ENCODE data around the gene GRIN3B.

The GRIN3B gene

DNA sequence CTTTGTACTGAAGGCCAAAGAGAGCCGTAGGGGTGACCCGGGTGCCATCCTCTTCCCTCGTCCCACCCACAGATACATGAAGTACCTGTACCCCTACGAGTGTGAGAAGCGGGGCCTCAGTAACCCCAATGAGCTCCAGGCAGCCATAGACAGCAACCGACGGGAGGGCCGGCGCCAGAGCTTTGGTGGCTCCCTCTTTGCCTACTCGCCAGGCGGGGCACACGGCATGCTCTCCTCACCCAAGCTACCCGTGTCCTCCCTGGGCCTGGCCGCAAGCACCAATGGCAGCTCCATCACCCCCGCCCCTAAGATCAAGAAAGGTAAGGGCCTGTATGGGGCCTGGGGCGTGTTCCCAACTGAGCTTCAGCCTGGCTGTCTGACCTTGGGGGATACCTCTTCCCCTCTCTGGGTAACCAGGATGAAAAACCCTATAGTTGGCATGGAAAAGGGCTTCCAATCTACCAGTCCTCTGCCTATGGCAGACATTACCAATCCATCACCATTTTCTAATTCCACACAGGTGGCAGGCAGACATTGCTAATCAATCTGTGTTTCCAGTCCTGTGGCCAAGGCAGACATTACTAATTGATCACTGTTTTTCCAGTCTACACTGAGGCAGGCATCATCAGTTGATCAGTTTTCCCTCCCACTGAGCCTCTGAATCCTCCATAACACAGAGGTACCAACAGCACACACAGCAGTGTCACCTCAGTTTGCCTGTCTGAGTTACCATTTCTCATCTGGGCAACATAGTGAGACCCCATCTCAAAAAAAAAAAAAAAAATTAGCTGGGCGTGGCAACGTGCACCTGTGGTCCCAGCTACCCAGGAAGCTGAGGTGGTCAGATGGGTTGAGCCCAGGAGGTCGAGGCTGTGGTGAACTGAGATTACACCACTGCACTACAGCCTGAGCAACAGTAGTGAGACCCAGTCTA, 35.2 kb upstream of the GRIN3B start:
- DNase-seq (ENCODE audit: low spot score) (no peak), FAIRE-seq (no peak)

GRCh38 chr19:966485-967088, 33.6 kb upstream of the GRIN3B start:
- DNase-seq (ENCODE audit: low spot score) (no peak), FAIRE-seq (no peak)

- FAIRE-seq = no peak
- no peak for DNase-seq (ENCODE audit: low spot score)
These were observed 29.5 kb upstream of the GRIN3B start for GRCh38 chr19:970695-971094.

- FAIRE-seq (no peak), DNase-seq (ENCODE audit: low spot score) (no peak)
These were observed 28.4 kb upstream of the GRIN3B start for GRCh38 chr19:971795-972194.

DNA sequence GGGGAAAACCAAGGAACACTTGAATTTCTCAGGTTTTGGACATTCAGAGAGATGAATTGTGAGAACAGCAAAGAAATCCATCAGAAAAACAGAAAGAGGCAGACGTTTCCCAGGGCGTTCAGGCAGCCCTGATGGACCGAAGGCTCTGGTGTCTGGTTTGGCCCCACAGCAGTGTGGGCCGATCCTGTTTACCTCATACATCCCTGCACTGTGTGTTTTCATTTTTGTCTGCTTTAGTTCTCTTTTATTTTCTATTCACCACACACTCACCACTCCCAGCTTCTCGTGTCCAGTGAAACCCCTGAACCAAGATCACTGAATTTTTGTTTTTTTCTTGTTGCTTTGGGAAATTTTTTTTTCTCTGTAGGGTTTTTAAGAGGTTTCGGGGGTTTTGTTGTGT, 27.9 kb upstream of the GRIN3B start:
- no peak for FAIRE-seq

DNA sequence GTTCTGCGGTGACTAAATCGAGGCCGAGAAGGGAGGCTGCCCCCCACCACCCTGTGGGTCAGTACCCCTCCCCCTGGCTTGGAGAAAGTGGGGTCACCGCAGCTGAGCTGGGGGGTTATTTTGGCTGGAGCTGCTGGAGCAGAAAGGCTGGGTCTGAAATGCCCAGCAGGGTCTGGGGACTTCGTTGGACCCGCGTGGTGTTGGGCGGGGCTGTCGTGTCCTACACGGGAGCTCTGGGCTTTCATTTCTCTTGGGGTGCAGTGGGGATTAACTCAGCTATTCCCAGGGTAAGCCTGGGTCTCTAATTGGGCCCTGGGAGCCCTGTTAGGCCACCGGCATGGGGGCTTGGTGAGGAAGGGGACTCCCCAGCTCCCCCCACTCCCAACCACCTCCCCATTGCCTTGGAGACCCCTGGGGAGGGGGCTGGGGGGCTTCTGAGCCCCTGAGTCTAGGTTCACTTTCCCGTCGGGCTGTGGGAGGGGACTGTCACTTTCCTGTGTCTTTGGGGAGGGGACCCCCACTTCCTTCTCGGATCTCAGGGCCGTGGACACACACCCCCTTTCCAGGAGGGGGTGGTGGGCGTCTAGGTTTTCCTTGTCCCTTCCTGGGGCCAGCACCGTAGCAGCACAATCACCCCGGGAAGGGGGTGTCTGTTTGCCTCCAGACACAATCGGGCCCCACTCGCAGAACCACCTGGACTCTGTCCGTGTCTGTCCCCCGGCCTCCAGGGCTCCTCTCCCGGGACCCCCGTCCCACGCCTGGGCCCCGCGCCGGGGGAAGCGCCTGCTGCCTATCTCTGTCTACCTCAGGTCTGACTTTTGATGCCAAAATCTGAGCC, 26.3 kb upstream of the GRIN3B start:
- DNase-seq (ENCODE audit: low spot score) (no peak), FAIRE-seq (no peak)

More for the DNA sequence above, 27.9 kb upstream of the GRIN3B start:
- DNase-seq (ENCODE audit: low spot score) = no peak

GRCh38 chr19:974564-975257, 25.5 kb upstream of the GRIN3B start:
- no peak for FAIRE-seq
- DNase-seq (ENCODE audit: low spot score) = no peak

DNA sequence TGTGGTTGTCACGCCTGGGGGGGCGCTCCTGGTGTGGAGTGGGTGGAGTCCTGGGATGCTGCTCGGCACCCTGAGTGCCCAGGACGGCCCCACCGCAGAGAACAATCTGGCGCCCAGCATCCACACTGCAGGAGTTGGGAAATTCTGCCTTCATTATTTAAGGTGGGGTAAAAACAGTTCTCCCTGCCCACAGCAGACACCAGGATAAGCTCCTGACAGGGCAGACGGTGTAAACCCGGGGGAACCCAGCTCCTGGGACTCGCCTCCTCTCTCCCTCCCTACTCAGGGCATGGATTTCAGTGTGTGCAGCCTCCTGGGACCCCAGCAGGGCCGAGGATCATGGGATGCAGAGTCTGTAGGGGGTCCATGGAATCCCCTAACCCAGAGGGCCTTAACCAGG, 23.7 kb upstream of the GRIN3B start:
- FAIRE-seq = no peak
- no peak for DNase-seq (ENCODE audit: low spot score)

DNA sequence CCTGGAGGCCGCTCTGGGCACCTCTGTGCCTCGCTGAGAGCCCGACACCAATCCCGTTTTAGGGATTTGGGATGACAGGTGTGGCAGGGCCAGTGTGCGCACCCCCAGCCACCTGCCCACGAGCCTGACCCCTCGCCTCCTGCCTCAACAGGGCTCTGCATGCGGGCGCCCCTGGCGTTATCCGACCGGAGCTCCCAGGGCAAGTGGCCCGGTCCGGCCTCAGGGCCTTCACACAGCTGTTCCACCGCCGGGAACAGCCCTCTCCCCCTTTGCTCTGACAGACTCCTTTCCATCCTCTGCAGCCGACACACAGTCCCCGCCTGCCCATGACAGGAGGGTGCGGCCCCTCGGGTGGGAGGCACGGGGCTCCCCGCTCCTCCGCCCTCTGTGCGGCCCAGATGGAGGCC, 23.2 kb upstream of the GRIN3B start:
- no peak for FAIRE-seq
- no peak for DNase-seq (ENCODE audit: low spot score)

GRCh38 chr19:979318-979741, 20.9 kb upstream of the GRIN3B start:
- FAIRE-seq (no peak), DNase-seq (ENCODE audit: low spot score) (no peak)

- no peak for FAIRE-seq
- no peak for DNase-seq (ENCODE audit: low spot score)
These were observed 19.9 kb upstream of the GRIN3B start for GRCh38 chr19:980133-980998.

DNA sequence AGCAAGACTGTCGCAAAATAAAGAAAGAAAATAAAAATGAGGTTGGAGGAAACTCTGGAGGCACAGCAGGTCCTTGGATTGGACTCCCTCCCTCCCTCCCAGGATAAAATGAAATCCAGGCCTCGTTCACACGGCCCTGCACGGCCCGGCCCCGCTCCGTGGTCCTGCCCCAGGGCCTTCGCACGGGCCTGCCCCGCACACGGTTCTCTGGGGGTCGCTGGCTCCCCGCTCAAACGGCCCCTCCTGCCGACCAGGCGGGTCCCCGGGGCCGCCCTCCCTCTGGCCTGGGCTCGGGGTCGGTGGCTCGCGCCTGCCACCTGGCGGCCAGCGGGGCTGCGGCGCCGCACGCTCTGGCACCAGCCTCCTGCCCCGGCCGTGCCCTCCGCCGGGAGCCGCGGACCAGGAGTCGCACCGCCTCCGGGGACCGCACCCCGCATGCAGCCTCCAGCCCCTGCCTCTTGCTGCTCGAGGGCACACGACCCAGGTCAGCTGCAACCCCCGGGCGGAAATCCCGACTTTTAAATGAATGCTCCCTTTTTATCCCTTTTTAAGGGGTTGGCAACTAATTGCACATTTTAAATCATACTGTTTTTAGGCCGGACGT, 17.6 kb upstream of the GRIN3B start:
- DNase-seq (ENCODE audit: low spot score) (peak; percentile 87), FAIRE-seq (no peak)

DNA sequence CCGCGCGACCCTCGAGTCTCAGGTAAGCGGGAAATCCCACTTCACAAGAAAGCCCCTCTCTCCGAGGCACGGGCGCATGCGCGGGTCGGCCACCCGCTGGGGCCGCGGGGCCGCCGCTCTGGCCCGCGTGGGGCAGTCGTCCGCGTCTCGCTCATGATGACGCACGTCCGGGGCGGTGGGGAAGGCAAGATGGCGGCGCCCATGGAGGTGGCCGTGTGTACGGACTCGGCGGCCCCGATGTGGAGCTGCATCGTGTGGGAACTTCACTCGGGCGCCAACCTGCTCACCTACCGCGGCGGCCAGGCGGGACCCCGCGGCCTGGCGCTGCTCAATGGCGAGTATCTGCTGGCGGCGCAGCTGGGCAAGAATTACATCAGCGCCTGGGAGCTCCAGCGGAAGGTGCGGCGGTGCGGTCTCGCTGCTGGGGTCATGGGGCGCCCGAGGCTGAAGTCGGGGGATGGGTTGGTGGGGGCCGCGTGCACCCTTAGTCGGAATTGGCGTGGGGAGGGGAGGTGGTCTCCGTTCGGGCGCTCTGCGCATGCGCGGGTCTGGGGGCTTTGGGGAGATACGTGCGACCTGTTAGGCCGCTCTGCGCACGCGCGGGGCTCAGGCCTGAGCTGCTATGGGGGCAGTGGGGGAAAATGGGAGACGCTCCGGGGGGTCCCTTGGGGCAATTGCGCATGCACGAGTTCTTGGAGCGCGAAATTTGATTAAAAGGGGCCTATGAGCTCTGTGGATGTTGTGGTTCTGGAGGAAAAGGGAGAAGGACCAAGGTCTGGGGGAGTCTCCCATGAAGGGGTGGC, 15.9 kb upstream of the GRIN3B start, which contains the start of gene WDR18:
Gene WDR18, plus strand, starts transcription at position 181 of the 803 bp plus-strand sequence. Its CDS starts 9 bp downstream, at position 190.
- no peak for FAIRE-seq

DNA sequence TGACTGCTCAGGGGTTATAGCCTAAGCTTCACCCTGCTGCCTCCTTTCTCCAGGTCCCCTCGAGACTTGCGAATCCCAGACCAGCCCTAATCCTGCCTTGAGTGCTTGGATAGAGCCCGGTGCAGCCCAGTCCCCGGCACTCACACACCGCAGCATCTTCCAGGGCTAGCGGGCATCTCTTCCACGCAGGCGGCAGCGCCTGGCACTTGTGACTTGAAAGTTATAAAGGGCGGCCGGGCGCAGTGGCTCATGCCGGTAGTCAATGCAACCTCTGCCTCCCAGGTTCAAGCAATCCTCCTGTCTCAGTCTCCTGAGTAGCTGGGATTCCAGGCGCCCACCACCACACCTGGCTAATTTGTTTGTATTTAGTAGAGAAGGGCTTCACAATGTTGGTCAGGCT, 14.1 kb upstream of the GRIN3B start:
- no peak for DNase-seq (ENCODE audit: low spot score)
- FAIRE-seq = no peak

More for the DNA sequence above, 15.9 kb upstream of the GRIN3B start, which contains the start of gene WDR18:
- peak; percentile 96 for DNase-seq (ENCODE audit: low spot score)

DNA sequence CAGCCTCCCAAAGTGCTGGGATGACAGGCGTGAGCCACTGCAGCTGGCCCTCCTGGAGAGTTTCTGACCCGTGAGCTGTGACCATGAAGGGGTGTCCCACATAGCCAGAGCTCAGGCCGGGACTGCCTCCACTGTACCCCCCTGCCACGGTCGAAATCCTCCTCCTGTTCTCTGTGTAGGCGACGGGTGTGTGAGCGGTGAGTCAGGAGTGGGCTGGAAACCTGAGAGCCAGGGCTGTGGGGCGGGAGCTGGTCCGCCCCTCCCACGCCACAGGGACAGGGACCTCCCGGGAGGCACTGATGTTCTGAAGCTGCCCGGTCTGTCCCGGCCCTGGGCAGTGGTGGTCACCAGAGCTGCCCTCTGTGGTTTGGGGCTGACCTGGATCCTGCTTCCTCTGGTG, 12.1 kb upstream of the GRIN3B start:
- FAIRE-seq = no peak
- DNase-seq (ENCODE audit: low spot score) = no peak

GRCh38 chr19:988510-988909, 11.7 kb upstream of the GRIN3B start:
- DNase-seq (ENCODE audit: low spot score) = no peak

DNA sequence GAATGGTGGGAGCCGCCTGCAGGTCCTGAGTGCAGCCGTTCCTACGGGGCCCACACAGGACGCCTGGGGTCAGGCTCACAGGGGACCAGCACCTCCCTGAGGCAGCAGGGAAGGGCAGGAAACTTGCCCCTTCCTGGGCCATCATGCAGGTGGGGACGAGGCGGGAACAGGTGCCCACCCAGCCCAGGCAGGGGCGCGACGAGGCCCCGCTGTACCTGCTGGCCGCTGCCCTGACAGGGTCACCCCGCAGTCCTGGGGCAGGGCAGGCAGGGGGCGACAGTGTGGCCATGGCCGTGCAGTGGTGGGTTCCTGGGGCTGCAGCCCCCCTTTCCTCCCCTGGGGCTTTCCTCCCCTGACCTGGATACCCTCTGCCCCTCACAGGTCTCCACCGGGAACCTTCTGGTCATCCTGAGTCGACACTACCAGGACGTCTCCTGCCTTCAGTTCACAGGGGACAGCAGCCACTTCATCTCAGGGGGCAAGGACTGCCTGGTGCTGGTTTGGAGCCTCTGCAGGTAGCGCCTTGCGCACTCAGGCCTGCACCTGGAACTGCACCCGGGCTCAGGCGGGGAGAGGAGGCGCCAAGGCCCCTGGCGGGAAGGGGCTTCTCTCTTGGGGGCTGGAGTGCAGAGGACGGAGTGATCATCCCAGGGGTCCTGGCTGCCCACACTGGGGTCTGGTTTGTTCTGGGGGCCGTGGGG, 10.7 kb upstream of the GRIN3B start:
- FAIRE-seq = no peak
- no peak for DNase-seq (ENCODE audit: low spot score)

More at GRCh38 chr19:988510-988909, 11.7 kb upstream of the GRIN3B start:
- no peak for FAIRE-seq

GRCh38 chr19:990119-990571, 10.1 kb upstream of the GRIN3B start:
- FAIRE-seq (no peak), DNase-seq (ENCODE audit: low spot score) (no peak)

All from urothelium cell line (cell line).